Measurements from ENCODE around the gene CDK11A. TPM values are rescaled to one million over a fixed set of nuclear protein-coding genes. Genes with fewer than 3 reads are reported as not detected.
A peak's percentile ranks its signal among the peaks of the same experiment; 100 is the strongest.
"Not testable (repeated sequence)": the region's sequence is repeated elsewhere in the genome, so short reads cannot be mapped to it uniquely, and the experiment has no call there.

CDK11A gene
- total RNA-seq, 1 donor = 9.8 TPM

GRCh38 chr1:1669468-1670440 is 54.4 kb downstream of the CDK11A start:
- H3K4me3 ChIP-seq (ENCODE audit: low read depth, low read length) = no peak overlapping the region
- no peak for TF ChIP-seq CTCF (IDR thresholded peaks at IDR 0.05; ENCODE audit: insufficient read depth, low read length)
- DNase-seq (ENCODE audit: low read depth) = no peak

DNA sequence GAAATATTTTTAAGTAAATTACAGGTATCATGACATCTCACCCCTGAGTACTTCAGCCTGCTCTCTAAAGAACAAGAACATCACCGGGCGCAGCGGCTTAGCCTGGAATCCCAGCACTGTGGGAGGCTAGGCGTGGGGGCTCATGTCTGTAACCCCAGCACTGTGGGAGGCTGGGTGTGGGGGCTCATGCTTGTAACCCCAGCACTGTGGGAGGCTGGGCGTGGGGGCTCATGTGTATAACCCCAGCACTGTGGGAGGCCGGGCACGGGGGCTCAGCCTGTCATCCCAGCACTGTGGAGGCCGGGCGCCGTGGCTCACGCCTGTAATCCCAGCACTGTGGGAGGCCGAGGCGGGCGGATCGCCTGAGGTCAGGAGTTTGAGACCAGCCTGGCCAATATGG is 57.6 kb downstream of the CDK11A start:
- no peak overlapping the region for H3K4me3 ChIP-seq (ENCODE audit: low read depth, low read length)
- DNase-seq (ENCODE audit: low read depth) = no peak
- TF ChIP-seq CTCF (IDR thresholded peaks at IDR 0.05; ENCODE audit: insufficient read depth, low read length) = no peak

DNA sequence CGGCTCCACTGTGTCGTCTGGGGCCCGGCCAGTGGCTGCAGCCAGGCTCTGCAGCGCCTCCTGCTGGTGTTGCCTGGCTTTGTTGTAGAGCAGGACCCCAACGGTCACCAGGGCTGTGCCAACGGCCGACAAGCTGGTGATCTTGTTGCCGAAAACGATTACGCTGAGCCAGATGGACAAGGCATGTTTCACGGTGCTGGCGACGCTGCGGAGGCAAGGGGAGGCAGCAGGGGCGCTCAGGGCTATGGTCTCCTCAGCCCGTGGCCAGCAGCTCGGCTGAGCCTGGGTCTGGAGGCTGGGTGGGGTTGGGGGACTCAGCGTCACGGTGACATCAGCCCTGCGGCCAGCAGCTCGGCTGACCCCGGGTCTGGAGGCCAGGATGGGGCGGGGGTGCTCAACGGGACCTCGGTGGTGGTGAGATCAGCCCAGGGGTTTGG is 58.3 kb downstream of the CDK11A start:
- H3K4me3 ChIP-seq (ENCODE audit: low read depth, low read length) = no peak overlapping the region
- peak; percentile 37 for TF ChIP-seq CTCF (IDR thresholded peaks at IDR 0.05; ENCODE audit: insufficient read depth, low read length)
- no peak for DNase-seq (ENCODE audit: low read depth)

- no peak overlapping the region for H3K4me3 ChIP-seq (ENCODE audit: low read depth, low read length)
- TF ChIP-seq CTCF (IDR thresholded peaks at IDR 0.05; ENCODE audit: insufficient read depth, low read length) = no peak
- DNase-seq (ENCODE audit: low read depth) = no peak
Measured at GRCh38 chr1:1664941-1665814, 59.0 kb downstream of the CDK11A start.

DNA sequence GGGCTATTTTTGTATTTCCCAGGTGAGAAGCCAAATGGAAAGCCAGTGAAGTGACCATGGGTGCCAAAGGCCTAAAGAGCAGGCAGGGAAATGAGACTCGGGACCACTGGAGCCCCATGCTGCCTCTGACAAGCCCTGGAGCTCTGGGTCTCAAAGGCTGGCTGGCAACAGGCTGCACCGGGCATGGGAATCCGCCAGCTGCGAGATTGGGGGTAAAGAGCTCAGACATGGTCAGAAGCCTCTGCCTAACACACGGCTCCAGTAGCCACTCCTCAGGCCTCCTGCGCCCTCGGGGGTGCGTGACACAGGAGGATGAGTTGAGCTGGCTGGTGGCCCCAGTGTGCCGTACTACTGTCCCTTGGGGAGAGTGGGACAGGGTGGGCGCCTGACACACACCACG is 59.8 kb downstream of the CDK11A start:
- DNase-seq (ENCODE audit: low read depth); H3K4me3 ChIP-seq (ENCODE audit: low read depth, low read length): not testable (repeated sequence)

- H3K4me3 ChIP-seq (ENCODE audit: low read depth, low read length); DNase-seq (ENCODE audit: low read depth): not testable (repeated sequence)
Measured at GRCh38 chr1:1662830-1663560, 61.2 kb downstream of the CDK11A start.

- DNase-seq (ENCODE audit: low read depth) = peak; percentile 33
- not testable (repeated sequence) for H3K4me3 ChIP-seq (ENCODE audit: low read depth, low read length)
Measured at GRCh38 chr1:1662392-1662791, 61.8 kb downstream of the CDK11A start.

Data from fibroblast of the aortic adventitia (primary cell).